ENCODE data around the gene FAM47C.
"Not testable (repeated sequence)": the region's sequence is repeated elsewhere in the genome, so short reads cannot be mapped to it uniquely, and the experiment has no call there.

FAM47C gene

DNA sequence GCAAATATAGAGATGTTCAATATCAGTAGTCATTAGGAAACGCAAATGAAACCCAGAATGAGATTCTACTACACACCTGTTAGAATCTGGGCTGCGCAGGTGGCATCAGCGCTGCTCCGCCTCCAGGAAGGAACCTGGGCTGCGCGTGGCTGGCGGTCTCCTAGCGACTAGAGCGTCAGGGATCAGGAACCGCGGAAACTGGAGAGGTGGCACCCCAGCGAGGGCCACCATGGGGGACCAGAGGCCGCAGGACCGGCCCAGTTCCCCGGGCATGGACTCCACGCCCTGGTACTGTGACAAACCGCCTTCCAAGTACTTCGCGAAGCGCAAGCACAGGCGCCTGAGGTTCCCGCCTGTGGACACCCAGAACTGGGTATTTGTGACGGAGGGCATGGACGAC is at the start of gene FAM47C:
Gene FAM47C (plus strand): TSS at position 185 of the 400 bp plus-strand sequence. CDS start 45 bp downstream, at position 230.
- H3K4me1 ChIP-seq (ENCODE audit: insufficient read depth, poor library complexity, severe bottlenecking); H3K9me3 ChIP-seq (ENCODE audit: severe bottlenecking); DNase-seq (ENCODE audit: low spot score); ATAC-seq (ENCODE audit: low read depth); H3K4me3 ChIP-seq (ENCODE audit: severe bottlenecking); H3K27ac ChIP-seq (ENCODE audit: poor library complexity, severe bottlenecking); H3K36me3 ChIP-seq (ENCODE audit: low read depth); H3K27me3 ChIP-seq (ENCODE audit: insufficient read depth, poor library complexity, severe bottlenecking): not testable (repeated sequence)

DNA sequence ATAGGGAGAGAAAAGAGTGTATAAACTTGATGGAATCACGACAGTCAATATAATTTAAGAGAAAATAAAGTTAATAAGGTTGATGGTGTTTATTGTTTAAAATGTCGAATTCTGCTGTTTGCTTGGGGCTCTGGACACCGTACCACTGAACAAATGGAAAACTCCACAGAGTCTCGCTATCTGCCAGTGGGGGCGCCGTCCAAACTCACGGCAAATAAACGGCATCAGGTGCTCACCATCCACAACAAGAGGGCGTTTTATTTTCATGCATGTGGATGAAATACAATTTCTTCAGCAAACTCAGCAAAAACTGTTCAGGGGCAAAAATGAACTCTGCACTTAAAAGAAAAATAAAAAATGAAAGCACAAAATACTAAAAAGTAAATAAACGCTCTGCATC is 46.6 kb upstream of the FAM47C start:
- Histone ChIP-seq H3K9me3 (ENCODE audit: severe bottlenecking) (no peaks in the 10 kb centered on the region), H3K27ac (ENCODE audit: poor library complexity, severe bottlenecking) (no peak overlapping the region), H3K27me3 (ENCODE audit: insufficient read depth, poor library complexity, severe bottlenecking) (peaks cover 3% of the 10 kb centered on the region), H3K4me3 (ENCODE audit: severe bottlenecking) (no peak overlapping the region), H3K4me1 (ENCODE audit: insufficient read depth, poor library complexity, severe bottlenecking) (no peaks in the 10 kb centered on the region), H3K36me3 (ENCODE audit: low read depth) (no peaks in the 10 kb centered on the region)
- ATAC-seq (ENCODE audit: low read depth) = peak; percentile 41; the same call in 1 of the 3 replicates
- DNase-seq (ENCODE audit: low spot score) = no peak
- TF ChIP-seq, protein P1, sequence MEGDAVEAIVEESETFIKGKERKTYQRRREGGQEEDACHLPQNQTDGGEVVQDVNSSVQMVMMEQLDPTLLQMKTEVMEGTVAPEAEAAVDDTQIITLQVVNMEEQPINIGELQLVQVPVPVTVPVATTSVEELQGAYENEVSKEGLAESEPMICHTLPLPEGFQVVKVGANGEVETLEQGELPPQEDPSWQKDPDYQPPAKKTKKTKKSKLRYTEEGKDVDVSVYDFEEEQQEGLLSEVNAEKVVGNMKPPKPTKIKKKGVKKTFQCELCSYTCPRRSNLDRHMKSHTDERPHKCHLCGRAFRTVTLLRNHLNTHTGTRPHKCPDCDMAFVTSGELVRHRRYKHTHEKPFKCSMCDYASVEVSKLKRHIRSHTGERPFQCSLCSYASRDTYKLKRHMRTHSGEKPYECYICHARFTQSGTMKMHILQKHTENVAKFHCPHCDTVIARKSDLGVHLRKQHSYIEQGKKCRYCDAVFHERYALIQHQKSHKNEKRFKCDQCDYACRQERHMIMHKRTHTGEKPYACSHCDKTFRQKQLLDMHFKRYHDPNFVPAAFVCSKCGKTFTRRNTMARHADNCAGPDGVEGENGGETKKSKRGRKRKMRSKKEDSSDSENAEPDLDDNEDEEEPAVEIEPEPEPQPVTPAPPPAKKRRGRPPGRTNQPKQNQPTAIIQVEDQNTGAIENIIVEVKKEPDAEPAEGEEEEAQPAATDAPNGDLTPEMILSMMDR (IDR thresholded peaks at IDR 0.05; ENCODE audit: poor library complexity, severe bottlenecking) = peak; percentile 27

DNA sequence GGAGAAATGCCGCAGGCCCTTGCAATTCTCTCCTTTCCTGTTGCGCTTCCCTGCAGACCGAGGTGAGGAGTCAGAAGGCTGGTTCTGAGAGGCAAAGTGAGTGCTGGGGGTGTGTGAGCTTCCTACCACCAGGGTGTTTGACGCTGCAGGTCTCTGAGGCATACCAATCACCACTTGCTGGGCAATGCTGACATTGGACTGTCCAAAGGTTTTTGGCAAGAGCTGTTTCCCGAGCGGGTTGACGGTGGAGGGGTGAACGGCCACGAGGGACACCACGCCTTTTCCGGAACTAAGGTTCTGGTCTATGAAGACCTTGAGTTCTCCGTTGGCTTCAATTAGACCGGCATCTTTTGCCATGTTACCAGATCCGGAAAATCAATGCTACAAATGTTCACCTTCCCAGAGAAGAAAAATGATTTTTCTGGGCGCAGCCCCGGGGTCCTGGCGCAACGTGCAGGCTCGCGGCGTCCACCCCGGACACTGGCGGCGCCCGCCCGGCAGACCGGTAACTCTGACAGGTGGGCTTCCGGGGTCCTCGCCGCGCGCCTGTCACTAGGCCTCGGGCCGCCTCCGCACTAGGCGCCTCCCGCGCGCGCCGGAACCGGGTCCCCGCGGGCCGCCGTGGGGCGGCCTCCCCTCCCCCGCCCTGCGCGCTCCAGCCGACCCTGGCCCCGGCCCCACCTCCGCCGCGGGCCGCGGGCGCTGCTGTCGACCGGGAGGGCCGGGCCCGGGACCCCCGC is 44.9 kb upstream of the FAM47C start:
- H3K9me3 ChIP-seq (ENCODE audit: severe bottlenecking) = no peaks in the 10 kb centered on the region
- peaks cover 3% of the 10 kb centered on the region for H3K27me3 ChIP-seq (ENCODE audit: insufficient read depth, poor library complexity, severe bottlenecking)
- no peak overlapping the region for H3K27ac ChIP-seq (ENCODE audit: poor library complexity, severe bottlenecking)
- TF ChIP-seq, protein P1 (IDR thresholded peaks at IDR 0.05; ENCODE audit: poor library complexity, severe bottlenecking) = no peak
- no peak for ATAC-seq (ENCODE audit: low read depth)
- no peak for DNase-seq (ENCODE audit: low spot score)
- no peaks in the 10 kb centered on the region for H3K36me3 ChIP-seq (ENCODE audit: low read depth)
- H3K4me1 ChIP-seq (ENCODE audit: insufficient read depth, poor library complexity, severe bottlenecking) = no peaks in the 10 kb centered on the region
- H3K4me3 ChIP-seq (ENCODE audit: severe bottlenecking) = peak overlapping the region; percentile 21

DNA sequence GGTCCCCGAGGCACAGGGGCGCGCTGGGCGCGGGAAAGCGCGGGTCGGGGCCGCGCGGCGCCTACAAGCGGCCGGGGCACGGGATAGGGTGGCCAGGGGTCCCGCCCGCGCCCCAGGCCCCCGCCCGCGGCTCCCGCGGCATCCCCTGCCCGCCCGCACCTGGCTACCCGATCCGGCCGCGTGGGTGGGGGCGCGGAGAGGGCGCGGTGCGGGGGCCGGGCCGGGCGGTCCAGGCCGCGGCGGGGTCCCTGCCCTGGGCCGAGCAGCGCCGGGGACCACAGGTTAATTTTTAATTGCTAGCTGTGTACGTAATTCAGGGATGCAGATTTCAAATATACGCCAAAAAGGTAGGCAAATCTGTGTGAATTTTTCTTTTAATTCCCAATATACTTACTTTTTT is 44.3 kb upstream of the FAM47C start:
- Histone ChIP-seq H3K36me3 (ENCODE audit: low read depth) (no peaks in the 10 kb centered on the region), H3K27me3 (ENCODE audit: insufficient read depth, poor library complexity, severe bottlenecking) (peaks cover 3% of the 10 kb centered on the region), H3K4me1 (ENCODE audit: insufficient read depth, poor library complexity, severe bottlenecking) (no peaks in the 10 kb centered on the region), H3K4me3 (ENCODE audit: severe bottlenecking) (peak overlapping the region; percentile 21), H3K9me3 (ENCODE audit: severe bottlenecking) (no peaks in the 10 kb centered on the region), H3K27ac (ENCODE audit: poor library complexity, severe bottlenecking) (no peak overlapping the region)
- TF ChIP-seq, protein P1 (IDR thresholded peaks at IDR 0.05; ENCODE audit: poor library complexity, severe bottlenecking) = no peak
- ATAC-seq (ENCODE audit: low read depth) = no peak
- DNase-seq (ENCODE audit: low spot score) = no peak

DNA sequence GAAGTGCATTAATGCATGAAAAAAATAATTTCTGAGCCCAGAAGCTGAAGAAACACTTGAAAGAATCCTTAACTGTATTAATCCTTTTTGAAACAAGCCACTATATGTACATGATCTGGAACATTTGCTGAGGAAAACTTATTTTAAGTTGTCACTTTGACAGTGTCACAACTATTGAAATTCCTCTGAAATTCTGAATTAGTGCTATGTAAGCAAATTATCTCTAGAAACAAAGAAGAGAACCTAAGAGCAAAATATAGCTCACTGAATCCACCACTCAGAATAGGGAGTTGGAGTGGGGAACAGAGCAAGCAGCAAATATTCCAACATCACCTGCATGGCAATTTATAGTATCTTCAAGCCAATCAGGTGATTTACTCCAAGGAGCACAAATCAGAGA is 34.6 kb upstream of the FAM47C start:
- no peaks in the 10 kb centered on the region for H3K4me1 ChIP-seq (ENCODE audit: insufficient read depth, poor library complexity, severe bottlenecking)
- H3K9me3 ChIP-seq (ENCODE audit: severe bottlenecking) = no peaks in the 10 kb centered on the region
- no peaks in the 10 kb centered on the region for H3K27me3 ChIP-seq (ENCODE audit: insufficient read depth, poor library complexity, severe bottlenecking)
- no peak for DNase-seq (ENCODE audit: low spot score)
- no peaks in the 10 kb centered on the region for H3K36me3 ChIP-seq (ENCODE audit: low read depth)
- H3K4me3 ChIP-seq (ENCODE audit: severe bottlenecking) = no peak overlapping the region
- no peak for ATAC-seq (ENCODE audit: low read depth)
- H3K27ac ChIP-seq (ENCODE audit: poor library complexity, severe bottlenecking) = no peak overlapping the region
- TF ChIP-seq, protein P1 (IDR thresholded peaks at IDR 0.05; ENCODE audit: poor library complexity, severe bottlenecking) = no peak

All from RWPE2 (cell line).